Stimulated activated CD8-positive, alpha-beta memory T cell treated with anti-CD3 and anti-CD28 coated beads, Interleukin-15, amount 100 ng/mL, for 48 hours (primary cell): Measurements from ENCODE around the gene PRDM2.

Source experiments
- DNase-seq, 2 donors: peaks; one replicate each; pipeline ENCODE4 v3.0.0-alpha.2; 2020; ENCODE audit warnings: low read depth in 2 of 2

PRDM2 gene

DNA sequence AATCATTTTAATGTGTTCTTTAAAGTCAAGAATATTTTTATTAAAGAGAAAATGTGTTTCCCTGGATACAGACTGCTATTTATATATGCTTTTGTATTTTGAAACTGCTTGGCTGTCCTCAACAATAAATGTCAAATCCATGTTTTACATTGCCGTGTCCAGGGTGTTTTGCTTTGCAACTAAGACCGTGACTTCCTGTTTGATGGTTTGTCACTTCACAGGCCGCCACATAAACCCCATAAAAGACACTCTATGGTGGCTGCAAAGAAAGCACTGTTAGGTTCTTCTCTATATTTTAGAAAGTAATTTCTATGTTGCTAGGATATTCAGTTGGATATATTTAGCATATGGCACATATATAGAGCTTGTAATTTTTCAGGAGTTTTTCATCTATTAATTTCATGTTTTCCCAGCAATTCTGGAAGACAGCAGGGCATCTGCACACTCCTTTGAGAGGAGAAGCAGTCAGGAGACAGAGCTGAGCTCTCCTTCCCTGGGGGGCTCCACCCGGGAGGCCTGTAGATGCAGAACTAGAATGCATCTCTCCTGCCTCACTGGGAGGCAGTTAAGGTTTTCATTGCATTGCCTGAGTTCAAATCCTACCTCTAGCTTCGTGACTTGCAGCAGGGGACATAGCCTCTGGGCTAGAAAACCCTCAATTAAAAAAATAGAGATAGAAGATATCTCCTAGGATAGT is 33.1 kb downstream of the PRDM2 start:
- DNase-seq: no peak

DNA sequence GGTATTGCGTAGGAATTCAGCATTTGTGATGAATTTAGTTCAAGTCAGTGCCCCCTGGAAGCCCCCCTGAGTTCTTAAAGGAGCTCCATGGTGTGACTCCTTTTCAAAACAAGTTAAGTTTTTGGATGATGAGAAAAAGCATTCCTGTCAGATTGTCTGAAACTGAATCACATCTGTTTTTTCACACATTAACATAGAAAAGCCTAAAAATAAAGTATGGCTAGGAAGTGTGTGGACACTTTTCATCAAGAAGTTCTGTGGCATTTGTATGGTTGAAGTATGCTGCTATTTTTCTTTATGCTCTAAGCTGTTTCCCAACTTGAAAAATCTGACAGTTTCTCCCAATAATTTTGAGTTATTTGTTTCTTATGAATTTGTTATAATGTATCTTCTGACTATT is 33.7 kb downstream of the PRDM2 start:
- DNase-seq: no peak

DNA sequence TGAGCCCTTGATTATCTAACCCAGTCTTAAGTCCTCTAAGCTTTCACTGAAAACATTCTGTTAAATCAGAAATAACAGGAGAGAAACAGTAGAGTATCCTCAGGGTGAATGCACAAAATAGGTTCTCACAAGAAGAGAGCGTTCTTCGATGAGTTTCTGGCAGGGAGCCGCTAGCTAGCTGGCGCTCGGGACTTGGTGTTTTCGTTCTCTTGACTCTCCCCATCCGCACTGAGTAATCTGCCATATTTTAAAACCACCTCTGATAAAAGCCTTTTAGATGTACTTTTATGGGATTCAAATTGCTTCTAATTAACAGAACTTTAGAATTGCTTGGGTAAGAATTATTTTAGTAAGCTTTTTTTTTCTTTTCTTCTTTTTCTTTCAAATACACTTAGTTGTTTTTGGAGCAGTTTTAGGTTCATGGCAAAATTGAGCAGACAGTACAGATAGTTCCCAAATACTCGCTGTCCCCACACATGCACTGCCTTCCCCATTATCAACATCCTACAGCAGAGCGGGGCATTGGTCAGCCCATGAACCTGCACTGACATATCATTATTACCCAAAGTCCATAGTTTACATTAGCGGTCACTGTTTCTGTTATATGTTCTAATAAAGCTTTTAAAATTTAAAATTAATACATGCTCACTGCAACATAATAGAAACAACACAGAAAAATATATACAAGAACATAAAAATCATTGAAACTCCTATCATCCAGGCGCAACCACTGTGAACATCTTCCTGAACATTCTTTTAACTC is 35.4 kb downstream of the PRDM2 start:
- no peak for DNase-seq

DNA sequence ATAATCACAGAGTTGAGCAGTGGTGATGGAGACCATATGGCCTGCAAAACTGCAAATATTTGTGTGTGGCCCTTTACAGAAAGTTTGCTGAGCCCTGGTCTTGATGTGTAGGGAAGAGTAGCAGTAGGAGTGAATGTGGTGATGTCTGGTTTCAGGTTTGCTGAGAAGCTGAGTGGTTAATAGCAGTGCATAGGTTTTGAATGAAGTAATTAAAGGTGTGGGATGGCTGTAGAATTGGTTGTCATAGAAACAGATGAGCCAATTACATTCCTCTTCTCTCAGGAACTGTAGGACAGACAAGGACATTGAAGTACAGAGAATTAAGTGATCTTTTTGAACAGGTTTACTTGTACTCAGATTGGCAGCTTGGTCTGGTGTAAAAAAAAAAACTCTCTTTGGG is 37.4 kb downstream of the PRDM2 start:
- no peak for DNase-seq

DNA sequence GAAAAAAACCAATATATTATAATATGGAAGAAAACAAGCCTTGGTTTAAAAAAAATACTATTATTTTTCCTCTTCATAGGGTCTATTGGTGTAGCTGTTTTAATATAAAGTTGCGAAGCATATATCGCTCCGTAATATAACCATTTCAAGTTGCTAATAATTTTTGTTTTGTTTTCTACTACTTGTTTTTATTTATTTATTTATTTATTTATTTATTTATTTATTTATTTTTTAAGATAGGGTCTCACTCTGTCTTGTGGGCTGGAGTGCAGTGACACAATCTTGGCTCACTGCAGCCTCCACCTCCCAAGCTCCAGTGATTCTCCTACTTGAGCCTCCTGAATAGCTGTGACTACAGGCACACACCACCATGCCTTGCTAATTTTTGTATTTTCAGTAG is 46.4 kb downstream of the PRDM2 start:
- DNase-seq: no peak

DNA sequence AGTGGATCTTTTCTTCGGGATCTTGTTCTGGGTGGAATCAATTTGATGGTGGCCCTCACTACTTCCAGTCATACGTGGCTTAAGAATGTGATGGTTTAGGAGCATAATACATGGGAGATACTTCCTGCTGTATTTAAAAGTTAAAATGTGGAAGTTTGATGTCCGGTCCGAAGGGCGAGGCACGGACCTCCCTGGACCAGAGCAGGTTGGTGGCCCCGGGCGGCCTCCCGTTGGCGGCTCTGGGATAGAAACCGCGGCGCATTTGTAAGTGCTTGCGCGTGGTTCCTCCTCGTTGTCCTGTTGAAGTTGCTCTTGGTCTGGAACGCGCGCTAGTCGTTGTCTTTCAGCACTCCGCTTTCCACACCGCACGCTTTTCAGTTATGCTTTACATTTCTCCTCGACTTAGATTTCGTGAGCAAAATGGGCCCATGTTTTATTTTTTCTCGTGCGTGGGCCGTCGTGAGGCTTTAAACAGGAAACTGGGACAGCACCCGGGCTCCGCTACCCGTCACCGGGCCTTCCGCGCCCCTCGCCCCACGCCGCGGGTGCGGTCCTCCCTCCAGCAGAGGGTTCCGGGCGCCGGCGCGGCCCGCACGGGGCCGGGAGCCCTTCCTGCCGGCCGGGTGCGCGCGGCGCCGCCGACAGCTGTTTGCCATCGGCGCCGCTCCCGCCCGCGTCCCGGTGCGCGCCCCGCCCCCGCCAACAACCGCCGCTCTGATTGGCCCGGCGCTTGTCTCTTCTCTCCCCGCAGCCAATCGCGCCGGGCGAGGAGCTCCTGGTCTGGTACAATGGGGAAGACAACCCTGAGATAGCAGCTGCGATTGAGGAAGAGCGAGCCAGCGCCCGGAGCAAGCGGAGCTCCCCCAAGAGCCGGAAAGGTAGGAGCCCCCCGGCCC is 48.9 kb downstream of the PRDM2 start:
- DNase-seq: peak; percentile 90 to 91

DNA sequence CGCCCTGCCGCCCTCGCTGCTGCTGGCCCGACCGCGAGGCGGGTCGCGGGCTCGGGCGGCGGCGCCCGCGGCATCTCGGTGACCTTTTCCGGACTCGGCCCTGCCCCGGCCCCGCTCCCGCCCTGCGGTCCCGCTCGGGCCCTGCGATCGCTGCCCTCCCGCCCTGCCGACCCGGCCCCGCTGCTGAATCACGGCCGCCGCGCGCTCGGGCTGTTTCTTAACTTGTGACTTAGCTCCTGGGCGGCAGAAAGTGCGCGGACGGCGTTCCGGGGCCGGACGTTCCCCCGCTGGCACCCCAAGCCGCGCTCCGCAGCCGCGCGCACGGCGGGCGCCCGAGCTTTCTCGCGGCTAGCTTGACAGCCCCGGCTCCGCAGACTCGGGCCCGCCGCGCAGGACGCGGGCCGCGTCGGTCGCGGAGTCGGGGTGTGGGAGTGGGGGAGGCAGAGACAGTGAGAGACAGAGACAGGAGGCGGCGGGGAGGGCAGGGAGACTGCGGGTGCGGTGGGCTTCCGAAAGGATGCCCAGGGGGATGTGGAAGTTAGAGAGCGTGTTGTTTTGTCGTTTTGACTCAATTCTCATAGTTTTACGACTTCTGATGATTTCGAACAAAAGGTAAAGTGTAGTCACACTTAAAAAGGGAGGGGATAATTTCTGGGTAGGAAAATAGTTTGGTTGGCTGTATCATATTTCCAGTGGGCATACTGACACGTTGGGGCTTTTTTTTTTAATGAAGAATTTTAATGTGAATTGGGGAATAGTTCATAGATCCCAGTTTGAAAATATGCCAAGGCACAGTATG is 49.8 kb downstream of the PRDM2 start:
- DNase-seq: peak; percentile 42 to 44

DNA sequence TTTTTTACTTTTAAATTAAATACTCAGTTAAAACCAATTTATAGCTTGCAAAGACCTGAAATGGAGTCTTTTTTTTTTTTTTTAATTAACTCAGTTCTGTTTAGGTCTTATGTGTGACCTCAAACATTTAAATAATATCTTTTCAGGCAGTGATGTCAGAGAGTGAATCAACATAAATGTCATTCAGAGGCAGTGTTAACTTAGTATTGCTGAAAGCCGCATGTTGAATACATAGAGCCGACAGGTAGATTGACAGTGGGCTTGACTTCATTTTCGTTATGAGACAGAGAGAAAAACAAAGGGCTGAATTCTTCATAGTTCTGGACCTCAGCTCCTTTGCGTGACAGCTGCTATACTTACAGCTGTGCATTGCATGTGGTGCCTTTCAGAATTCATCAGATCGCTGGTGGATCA is 51.5 kb downstream of the PRDM2 start:
- DNase-seq: no peak

DNA sequence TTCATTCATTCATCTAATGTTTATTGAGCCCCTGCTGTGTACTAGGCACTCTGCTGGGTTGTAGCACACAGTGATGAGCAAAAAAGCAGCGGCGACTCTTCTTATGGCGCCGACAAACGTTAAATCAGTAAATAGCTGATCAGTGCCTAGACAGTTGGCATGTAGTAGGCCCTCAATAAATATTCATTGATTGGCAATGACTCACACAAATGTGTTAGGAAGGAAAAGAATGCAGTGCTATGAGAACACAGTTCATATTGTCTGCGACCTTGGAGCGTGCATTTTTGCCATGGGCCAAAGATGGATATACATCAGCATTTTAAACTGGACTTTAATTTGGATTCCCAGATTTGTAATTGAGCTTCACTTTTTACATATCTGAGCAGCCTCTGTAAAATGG is 52.0 kb downstream of the PRDM2 start:
- no peak for DNase-seq

DNA sequence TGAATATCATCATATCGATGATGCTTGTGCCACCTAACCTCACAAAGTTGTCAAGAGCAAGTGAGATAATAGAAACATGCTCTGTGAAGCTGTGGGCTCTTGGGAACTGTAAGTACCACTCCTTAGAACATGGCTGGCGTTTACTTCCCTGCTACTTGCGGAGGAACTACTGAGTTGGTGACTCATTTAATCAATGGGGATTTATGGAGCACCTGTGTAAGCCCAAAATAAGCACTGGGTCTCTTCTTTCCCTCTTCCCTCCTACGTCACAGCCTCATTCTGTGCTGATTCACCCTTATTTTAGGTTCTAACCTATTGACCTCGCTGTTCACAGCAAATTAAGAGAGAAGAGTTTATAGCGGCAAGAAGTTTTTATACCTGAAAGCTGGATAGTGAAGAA is 52.9 kb downstream of the PRDM2 start:
- no peak for DNase-seq

DNA sequence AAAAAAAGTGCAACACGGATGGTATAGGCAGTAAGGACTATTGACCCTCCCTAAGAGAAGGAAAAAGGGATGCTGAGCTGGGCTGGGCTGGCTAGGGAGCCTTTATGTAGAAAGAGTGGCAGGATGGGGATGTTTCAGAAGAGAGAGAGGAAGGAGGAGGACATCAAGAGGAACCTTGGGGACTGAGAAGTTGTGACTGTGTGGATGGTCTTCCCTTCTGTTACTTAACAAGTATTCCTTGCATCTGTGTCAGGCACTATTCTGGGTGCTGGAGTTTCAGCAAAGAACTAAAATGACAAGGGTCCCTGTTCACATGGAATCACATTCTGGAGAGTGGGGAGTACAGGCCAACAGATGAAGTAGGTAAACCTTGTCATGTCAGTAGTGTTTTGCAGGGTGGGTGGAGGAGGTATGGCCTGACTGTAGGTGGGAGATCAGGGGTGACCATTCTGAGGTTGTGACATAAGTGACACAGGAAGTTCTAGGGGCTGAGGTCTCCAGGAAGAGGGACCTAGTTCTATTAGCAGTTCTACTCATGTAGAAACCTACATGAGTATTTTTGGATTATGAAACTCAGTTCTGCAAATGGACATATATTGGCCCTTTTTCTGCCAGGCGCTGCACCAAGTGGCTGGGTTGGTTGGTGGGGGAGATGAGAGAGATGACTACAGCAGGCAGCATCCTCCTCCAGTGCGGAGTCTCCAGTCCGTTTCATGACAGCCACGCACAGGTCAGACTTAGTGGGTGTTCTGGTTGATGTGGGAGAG is 53.8 kb downstream of the PRDM2 start:
- DNase-seq: no peak

DNA sequence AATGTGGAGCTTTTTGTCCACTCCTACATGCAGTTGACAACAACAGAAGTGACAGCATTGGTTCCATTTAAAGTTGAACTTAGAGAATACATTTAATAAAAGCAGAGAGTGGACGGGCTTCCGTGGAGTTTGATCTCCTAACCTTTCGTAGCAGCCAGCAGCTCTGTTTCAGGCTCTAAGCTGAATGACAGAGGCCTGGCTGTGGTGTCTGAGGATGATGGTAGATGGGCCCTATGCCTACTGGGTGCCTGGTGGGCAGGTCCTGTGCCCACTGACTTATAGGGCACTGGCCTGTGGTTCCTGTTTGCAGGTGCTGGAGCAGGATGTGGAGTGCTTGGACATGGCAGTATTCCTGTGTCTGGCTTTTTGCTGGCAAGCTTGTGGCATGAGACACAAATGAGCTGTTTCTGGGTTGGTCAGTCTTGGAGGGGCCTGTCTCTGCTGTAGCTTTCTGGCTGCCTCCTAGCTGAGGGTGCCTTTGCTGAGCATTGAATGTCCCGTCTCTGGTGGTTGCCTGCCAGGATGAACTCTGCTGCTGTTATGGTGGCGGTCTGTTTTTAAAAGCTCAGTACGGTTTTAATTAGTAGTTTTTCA is 54.6 kb downstream of the PRDM2 start:
- DNase-seq: no peak

DNA sequence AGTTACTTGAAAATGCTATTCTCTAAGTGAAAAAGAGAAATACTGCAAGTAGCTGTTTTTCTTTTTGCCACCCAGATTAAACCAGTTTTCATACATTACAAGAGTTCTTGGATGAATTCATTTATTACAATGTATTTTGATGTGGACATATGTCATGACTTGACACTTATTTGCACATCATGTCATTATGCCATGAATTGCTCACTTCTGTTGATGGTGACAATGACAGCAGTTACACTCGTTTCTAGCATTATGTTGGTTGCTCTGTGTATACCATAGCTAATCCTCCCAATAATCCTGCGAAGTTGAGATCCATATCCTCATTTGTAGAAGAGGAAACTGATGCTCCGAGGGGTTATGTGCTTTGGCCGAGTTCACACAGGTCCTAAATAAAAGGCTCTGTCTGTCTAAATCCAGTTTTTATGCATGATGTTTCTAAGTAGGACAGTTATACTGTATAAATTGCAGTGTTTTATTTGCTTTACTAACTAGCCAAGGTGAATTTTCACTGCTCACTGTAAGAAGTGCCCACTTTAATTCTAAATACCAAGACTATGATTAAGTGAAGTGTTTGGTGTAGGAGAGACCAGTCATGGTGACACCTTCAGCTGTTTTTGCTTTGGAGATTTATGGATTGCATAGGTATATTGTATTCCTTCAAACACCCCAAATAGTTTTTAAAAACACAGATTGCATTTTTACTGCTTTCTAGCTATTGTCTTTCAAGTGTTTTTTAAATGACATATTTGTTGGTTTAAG is 56.7 kb downstream of the PRDM2 start:
- no peak for DNase-seq

DNA sequence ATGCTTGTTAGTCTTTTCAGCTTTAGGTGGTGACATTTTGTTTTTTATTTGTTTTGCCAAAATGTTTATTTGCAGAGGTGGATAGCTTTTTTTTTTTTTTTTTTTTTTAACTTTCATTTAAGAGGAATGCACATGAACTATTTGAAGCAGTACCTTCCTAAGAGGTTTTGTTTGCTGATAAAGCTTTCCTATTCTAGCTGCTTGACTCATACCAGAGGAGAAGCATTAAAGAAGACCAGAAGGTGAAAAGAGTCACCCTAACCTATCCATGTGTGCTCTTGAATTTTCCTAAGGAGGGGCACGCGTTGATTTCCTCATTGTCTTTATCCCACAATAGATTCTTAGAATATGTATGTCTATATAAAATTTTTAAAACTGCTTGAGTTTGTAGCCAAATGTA is 57.7 kb downstream of the PRDM2 start:
- no peak for DNase-seq

DNA sequence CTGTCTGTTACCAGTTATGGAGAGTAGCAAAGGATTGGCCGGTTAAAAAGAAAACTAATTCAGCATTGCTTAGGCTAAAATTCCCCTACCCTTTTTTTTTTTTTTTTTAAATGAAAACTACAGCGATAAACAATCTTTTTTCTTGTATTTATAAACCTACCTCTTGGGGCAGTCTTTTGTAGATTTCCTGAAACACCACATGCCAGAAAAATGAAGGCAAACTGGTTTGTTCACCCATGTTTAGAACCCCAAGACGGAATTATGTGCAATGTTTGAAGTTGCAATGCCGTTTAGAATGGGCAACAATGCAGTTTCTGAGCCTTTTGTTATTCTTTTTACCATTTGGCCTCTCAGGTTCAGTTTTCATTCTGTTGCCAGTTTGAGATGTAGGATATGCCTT is 59.1 kb downstream of the PRDM2 start:
- no peak for DNase-seq

DNA sequence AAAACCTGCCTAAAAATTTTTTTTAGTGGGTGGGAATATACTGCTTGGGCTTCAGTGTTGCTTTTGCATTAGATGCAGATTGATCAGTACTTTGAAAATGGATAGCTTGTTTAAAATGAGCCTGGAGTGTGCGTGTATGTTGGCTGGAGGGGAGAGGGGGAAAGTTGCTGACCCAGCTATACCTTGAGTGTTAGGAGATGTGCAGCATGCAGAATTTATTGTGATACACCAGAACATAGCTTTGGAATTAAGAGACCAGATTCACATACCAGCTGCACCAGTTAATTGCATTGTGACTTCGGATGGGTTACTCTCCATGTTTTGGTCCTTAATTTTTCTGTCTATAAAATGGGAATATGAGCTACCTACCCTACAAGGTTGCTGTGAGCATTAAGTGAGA is 60.4 kb downstream of the PRDM2 start:
- DNase-seq: no peak

DNA sequence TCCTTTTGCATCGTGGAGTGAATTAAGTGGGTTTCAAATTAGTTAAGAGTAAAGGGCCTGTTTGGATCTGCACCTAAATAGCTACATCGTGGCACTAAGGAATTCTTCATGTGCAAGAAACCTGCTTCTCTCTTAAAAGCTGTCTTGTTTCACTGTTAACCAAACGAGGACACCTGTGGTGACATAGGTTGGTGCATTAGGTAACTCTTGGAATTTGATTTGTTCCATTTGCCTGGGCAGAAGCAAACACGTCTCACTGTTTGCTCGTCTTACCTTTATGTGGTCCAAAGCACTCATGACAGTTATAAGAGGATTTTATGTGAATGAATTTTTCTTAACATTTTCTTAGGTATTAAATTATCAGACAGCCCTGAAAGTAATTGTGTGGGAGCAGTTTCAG is 60.9 kb downstream of the PRDM2 start:
- no peak for DNase-seq

DNA sequence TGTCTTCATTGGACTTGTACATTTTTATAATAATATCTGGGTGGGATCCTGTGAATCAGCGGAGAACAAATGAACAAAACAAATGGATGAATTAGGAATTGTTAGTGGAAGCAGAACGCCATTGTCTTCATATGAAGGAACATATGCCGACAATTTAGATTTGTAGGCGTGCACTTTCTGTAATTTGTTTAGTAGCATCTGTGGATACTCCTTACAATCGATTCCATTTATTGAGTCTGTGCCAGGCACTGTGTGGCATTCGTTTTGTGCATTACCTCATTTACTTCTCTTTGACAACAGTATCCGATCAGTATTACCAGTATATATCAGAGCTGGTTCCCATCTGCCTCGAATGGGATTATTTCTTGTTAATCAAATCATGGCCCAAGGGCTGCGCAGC is 61.9 kb downstream of the PRDM2 start:
- DNase-seq: no peak

DNA sequence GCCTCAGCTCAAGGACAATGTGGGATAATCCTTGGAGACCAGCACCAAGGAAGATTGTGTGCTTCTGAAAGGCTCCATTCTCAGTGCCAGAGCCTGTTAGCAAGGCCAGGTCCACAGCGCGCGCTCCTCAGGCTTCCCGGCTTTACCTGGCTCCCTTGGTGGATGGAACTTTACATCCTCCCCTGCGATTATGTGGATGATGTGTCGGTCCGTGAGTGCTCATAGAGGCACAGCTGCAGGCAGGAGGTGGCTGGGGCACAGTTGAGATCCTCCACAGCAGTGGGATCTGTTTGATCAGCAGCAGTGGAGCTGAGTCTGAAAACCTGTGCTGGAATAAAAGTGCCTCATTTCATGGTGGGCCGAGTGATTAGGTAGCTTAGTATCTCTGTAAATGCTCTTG is 62.7 kb downstream of the PRDM2 start:
- DNase-seq: no peak

DNA sequence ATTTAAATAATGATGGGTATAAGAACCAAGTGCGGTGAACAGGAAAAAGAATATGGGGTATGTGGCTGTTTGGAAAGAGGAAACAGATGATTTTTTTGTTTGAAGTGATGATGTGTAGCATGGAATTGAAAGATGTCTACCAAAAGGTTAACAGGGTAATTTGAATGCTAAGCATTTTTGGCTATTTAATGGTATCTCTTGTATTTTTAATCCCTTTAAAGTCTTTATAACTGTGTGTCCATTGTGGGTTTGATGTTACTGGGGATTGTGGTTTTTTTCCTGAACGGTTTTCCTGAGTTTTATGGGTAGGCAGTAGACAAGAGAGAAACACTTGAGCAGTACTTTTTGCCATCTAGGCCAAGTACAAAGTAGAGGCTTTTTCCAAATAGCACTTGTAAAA is 63.2 kb downstream of the PRDM2 start:
- DNase-seq: no peak
